ENCODE results near the gene RXFP4.
"Not testable (repeated sequence)": the region's sequence is repeated elsewhere in the genome, so short reads cannot be mapped to it uniquely, and the experiment has no call there.

RXFP4 gene

GRCh38 chr1:155979597-155980343 is 38.3 kb downstream of the RXFP4 start:
- DNase-seq: peak; percentile 50

GRCh38 chr1:155981266-155982088 is 40.0 kb downstream of the RXFP4 start:
- peak; percentile 78 for DNase-seq

GRCh38 chr1:155982106-155982505 is 40.7 kb downstream of the RXFP4 start:
- DNase-seq: no peak

- peak; percentile 100 for DNase-seq
Measured at GRCh38 chr1:155983191-155984024, 42.0 kb downstream of the RXFP4 start.

DNA sequence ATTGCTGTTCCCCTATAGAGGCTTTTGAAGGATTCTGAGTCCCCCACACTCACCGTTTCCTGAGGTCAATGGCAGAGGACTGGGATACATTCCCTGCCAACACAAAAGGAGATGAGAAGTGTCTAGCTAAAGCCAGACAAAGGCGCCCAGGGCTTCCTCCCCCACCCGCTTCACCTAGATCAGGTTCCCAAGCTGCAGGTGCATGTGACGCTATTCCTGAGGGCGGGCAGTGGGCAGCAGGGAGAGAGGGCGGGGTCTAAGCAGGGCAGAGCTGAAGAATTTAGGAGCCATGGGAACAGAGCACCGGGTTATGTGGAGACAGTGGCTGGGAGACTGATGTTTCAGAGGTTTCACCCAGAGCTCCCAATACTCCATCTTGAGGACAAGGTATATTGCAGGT is 42.9 kb downstream of the RXFP4 start:
- no peak for DNase-seq

- DNase-seq: not testable (repeated sequence)
Measured at GRCh38 chr1:155984903-155985645, 43.6 kb downstream of the RXFP4 start.

DNA sequence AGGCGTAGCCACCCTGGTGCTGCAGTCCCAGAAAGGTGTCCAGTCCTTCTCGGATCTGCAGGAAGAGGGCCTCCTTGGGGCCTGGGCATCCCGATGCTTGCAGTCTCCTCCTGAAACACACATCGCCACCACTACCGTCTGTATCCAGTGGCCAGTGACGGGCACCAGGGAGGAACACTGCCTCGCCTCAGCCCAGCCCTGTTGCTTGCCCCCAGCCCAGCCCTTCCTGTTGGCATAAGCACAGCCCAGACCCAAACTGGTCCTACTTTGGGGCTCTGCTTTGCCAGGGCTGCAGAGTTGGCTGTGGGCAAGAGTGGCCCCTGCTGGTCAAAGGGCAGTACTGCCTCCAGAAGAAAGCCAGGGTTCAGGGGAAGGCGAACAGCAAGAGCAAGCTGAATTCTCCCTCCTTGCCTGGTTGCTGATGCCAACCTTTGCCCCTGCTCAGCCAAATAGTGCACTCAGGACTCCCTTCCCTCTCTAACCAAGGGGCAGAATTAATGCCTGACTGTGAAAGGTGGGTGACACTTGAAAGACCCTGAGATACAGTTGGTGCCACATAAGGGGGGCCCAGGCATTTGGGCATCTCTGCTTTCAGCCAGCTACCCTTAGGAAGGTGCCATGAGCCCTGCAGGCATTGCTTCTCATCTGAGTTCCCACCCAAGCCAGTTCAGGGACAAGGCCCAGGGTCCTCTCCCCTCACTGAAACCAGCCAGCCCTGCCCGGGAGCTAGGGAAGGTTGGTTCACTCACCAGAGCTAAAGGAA is 48.0 kb downstream of the RXFP4 start:
- peak; percentile 75 for DNase-seq

DNA sequence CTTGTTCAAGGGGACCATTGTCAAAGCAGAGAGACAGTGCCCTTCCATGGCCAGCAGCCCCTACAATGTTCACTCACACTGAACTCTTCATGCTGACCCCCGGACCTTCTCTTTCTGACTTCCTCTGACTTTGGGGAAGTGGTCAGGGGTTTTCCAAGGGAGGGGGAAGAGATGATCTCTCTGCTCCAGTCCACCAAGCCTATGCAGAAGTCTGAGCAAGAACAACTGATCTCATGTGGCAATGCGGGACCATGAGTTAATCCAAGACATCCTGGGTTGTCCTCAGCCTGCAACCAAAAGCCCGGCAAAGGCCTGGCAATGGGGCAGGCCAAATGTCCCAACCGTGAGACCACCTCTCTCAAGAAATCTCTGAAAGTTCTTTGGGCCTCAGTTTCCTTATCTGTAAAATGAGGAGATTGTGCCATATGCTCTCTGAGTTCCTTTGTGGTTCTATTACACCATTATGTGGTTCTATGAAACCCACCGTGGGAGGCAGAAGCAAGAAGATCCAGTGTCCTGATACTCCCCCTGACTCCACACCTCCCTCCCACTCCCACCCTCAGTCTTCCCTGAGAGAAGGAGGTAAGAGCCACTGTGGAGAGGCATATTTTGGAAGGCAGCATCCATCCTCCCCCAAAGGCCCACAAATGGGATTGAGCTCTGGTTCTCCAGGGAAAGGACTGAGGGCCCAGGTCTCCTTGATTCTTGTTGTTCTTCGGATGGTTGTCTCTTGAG is 48.7 kb downstream of the RXFP4 start:
- DNase-seq: no peak

Measured in fibroblast of upper back skin (primary cell).